GM19324 (cell line): Measurements from ENCODE around the gene SLC16A14.

Source experiments
- ATAC-seq: cut with Tn5 transposase; IDR thresholded peaks from one replicate; pipeline ENCODE4 v1.9.1; 2021; ENCODE audit warnings: mild to moderate bottlenecking, moderate library complexity; ENCODE audit not compliant: unreplicated experiment, low FRiP score

Gene SLC16A14

GRCh38 chr2:230043461-230043860 lies 25.3 kb downstream of the SLC16A14 start:
- no peak for ATAC-seq

GRCh38 chr2:230043025-230043424 lies 25.7 kb downstream of the SLC16A14 start:
- ATAC-seq: no peak

GRCh38 chr2:230042195-230042594 lies 26.5 kb downstream of the SLC16A14 start:
- ATAC-seq: no peak

GRCh38 chr2:230023313-230023712 lies 45.4 kb downstream of the SLC16A14 start:
- ATAC-seq: no peak

- no peak for ATAC-seq
Observed at GRCh38 chr2:230019742-230020141, 49.0 kb downstream of the SLC16A14 start.

GRCh38 chr2:230018153-230018552 lies 50.6 kb downstream of the SLC16A14 start:
- ATAC-seq: no peak

- ATAC-seq: no peak
Observed at GRCh38 chr2:230016844-230017243, 51.9 kb downstream of the SLC16A14 start.

- ATAC-seq: no peak
Observed at GRCh38 chr2:230012267-230012884, 56.3 kb downstream of the SLC16A14 start.

- ATAC-seq: no peak
Observed at GRCh38 chr2:230011617-230012016, 57.1 kb downstream of the SLC16A14 start.

- ATAC-seq: no peak
Observed at GRCh38 chr2:230010501-230010900, 58.2 kb downstream of the SLC16A14 start.

- ATAC-seq: no peak
Observed at GRCh38 chr2:230008708-230009066, 60.0 kb downstream of the SLC16A14 start.

- ATAC-seq: no peak
Observed at GRCh38 chr2:230007931-230008707, 60.6 kb downstream of the SLC16A14 start.

- ATAC-seq: no peak
Observed at GRCh38 chr2:230000118-230000841, 68.4 kb downstream of the SLC16A14 start.

- ATAC-seq: no peak
Observed at GRCh38 chr2:229997565-229997964, 71.2 kb downstream of the SLC16A14 start.

- no peak for ATAC-seq
Observed at GRCh38 chr2:229996320-229996719, 72.4 kb downstream of the SLC16A14 start.

- ATAC-seq: no peak
Observed at GRCh38 chr2:229993236-229993635, 75.5 kb downstream of the SLC16A14 start.
